NB4 (cell line): ENCODE results near the gene CIAO2B.

ENCODE experiments used
- DNase-seq: peaks from one replicate; pipeline ENCODE4 v3.0.0; 2010; ENCODE audit warnings: low read depth
- H3K4me3 ChIP-seq: one replicate; pipeline ENCODE4 v1.5.1; 2011; ENCODE audit warnings: mild to moderate bottlenecking, low read depth, low read length, moderate library complexity
- CTCF ChIP-seq: IDR thresholded peaks from one replicate; pipeline ENCODE4 v1.5.1; 2012; ENCODE audit warnings: low read depth, low read length
- MAX ChIP-seq: IDR thresholded peaks from 2 replicates; pipeline ENCODE4 v1.6.1; 2011; ENCODE audit warnings: low read depth, low read length
- MYC ChIP-seq: IDR thresholded peaks from 2 replicates; pipeline ENCODE4 v1.6.1; 2011; ENCODE audit warnings: low read depth, low read length
- POLR2A ChIP-seq: IDR thresholded peaks from 2 replicates; pipeline ENCODE4 v1.6.1; 2011; ENCODE audit warnings: mild to moderate bottlenecking; ENCODE audit not compliant: insufficient read length; ENCODE audit errors: extremely low read depth

Gene CIAO2B

GRCh38 chr16:66913081-66913480 is 21.1 kb downstream of the CIAO2B start:
- no peak for DNase-seq
- TF ChIP-seq POLR2A (no peak), CTCF (no peak), MYC (no peak), MAX (no peak)
- H3K4me3 ChIP-seq: no peak overlapping the region

GRCh38 chr16:66911801-66912200 is 22.4 kb downstream of the CIAO2B start:
- TF ChIP-seq POLR2A: no peak
- TF ChIP-seq MYC: no peak
- TF ChIP-seq CTCF: no peak
- no peak for TF ChIP-seq MAX
- DNase-seq: no peak
- H3K4me3 ChIP-seq: no peak overlapping the region

- H3K4me3 ChIP-seq: no peak overlapping the region
- TF ChIP-seq MAX: no peak
- peak; percentile 43 for DNase-seq
These were observed 23.1 kb downstream of the CIAO2B start for GRCh38 chr16:66911112-66911511.

- no peak overlapping the region for H3K4me3 ChIP-seq
- TF ChIP-seq CTCF (no peak), POLR2A (no peak), MAX (no peak)
- no peak for DNase-seq
These were observed 23.8 kb downstream of the CIAO2B start for GRCh38 chr16:66910175-66910940.

- no peak for DNase-seq
- H3K4me3 ChIP-seq: no peak overlapping the region
- no peak for TF ChIP-seq CTCF
- no peak for TF ChIP-seq MYC
- no peak for TF ChIP-seq POLR2A
- TF ChIP-seq MAX: no peak
These were observed 25.2 kb downstream of the CIAO2B start for GRCh38 chr16:66908762-66909559.

GRCh38 chr16:66908116-66908515 is 26.1 kb downstream of the CIAO2B start:
- no peak for TF ChIP-seq MYC
- no peak for TF ChIP-seq POLR2A
- TF ChIP-seq MAX: no peak
- no peak for TF ChIP-seq CTCF
- H3K4me3 ChIP-seq: no peak overlapping the region
- DNase-seq: no peak
